ENCODE data around the gene FOXJ2.
A peak's percentile ranks its signal among the peaks of the same experiment; 100 is the strongest.
"Not testable (repeated sequence)": the region's sequence is repeated elsewhere in the genome, so short reads cannot be mapped to it uniquely, and the experiment has no call there.

Gene FOXJ2

GRCh38 chr12:8032242-8033152 lies at the start of gene FOXJ2:
Gene FOXJ2 (plus strand): TSS chr12:8032716. CDS start chr12:8039833, 7,117 bp downstream.
- DNase-seq: peak; percentile 84

- DNase-seq: not testable (repeated sequence)
Measured at GRCh38 chr12:7983019-7983418, 49.5 kb upstream of the FOXJ2 start.

- not testable (repeated sequence) for DNase-seq
Measured at GRCh38 chr12:7983460-7983859, 49.1 kb upstream of the FOXJ2 start.

- DNase-seq: no peak
Measured at GRCh38 chr12:7984900-7985299, 47.6 kb upstream of the FOXJ2 start.

GRCh38 chr12:7985802-7986418 lies 46.6 kb upstream of the FOXJ2 start:
- DNase-seq: no peak

GRCh38 chr12:7989827-7990491 lies 42.6 kb upstream of the FOXJ2 start:
- DNase-seq: peak; percentile 68

- peak; percentile 20 for DNase-seq
Measured at GRCh38 chr12:7991535-7991934, 41.0 kb upstream of the FOXJ2 start.

GRCh38 chr12:7994731-7995205 lies 37.7 kb upstream of the FOXJ2 start:
- DNase-seq: no peak

GRCh38 chr12:7995266-7995963 lies 37.1 kb upstream of the FOXJ2 start:
- peak; percentile 90 for DNase-seq

GRCh38 chr12:8000827-8001226 lies 31.7 kb upstream of the FOXJ2 start:
- DNase-seq: not testable (repeated sequence)

GRCh38 chr12:8001496-8001895 lies 31.0 kb upstream of the FOXJ2 start:
- not testable (repeated sequence) for DNase-seq

- not testable (repeated sequence) for DNase-seq
Measured at GRCh38 chr12:8004897-8005296, 27.6 kb upstream of the FOXJ2 start.

- no peak for DNase-seq
Measured at GRCh38 chr12:8011331-8011730, 21.2 kb upstream of the FOXJ2 start.

- no peak for DNase-seq
Measured at GRCh38 chr12:8012651-8013309, 19.7 kb upstream of the FOXJ2 start.

GRCh38 chr12:8014836-8015235 lies 17.7 kb upstream of the FOXJ2 start:
- no peak for DNase-seq

GRCh38 chr12:8018213-8018612 lies 14.3 kb upstream of the FOXJ2 start:
- not testable (repeated sequence) for DNase-seq

GRCh38 chr12:8018666-8019581 lies 13.6 kb upstream of the FOXJ2 start:
- DNase-seq: no peak

- peak; percentile 99 for DNase-seq
Measured at GRCh38 chr12:8026291-8026900, 6.1 kb upstream of the FOXJ2 start.

GRCh38 chr12:8027856-8028255 lies 4.7 kb upstream of the FOXJ2 start:
- no peak for DNase-seq

- DNase-seq: no peak
Measured at GRCh38 chr12:8028267-8028666, 4.2 kb upstream of the FOXJ2 start.

GRCh38 chr12:8030189-8030588 lies 2.3 kb upstream of the FOXJ2 start:
- no peak for DNase-seq

Data from CD4-positive, alpha-beta T cell treated with Interleukin-21 for 1 hour (primary cell).